ENCODE results near the gene ALDH1L1. TPM values are rescaled to one million over a fixed set of nuclear protein-coding genes. Genes with fewer than 3 reads are reported as not detected.

ALDH1L1 gene
- total RNA-seq, 2 experiments from 2014 or later, result not detected

GRCh38 chr3:126149256-126149902 is 31.0 kb downstream of the ALDH1L1 start:
- Mint-ChIP-seq H3K4me1 (ENCODE audit: low read depth) (no peaks in the 10 kb centered on the region), H3K36me3 (ENCODE audit: low read depth) (no peaks in the 10 kb centered on the region), H3K4me3 (no peak overlapping the region), H3K27me3 (no peaks in the 10 kb centered on the region), H3K9me3 (no peaks in the 10 kb centered on the region), H3K27ac (no peak overlapping the region)
- ChIA-PET POLR2A (no interaction called here), CTCF (interaction anchor here (3.5 kb wide), 1 partner anchor 16 kb away, joined by 12 read pairs; no protein-coding TSS in a partner anchor)
- TF ChIP-seq, protein P1, sequence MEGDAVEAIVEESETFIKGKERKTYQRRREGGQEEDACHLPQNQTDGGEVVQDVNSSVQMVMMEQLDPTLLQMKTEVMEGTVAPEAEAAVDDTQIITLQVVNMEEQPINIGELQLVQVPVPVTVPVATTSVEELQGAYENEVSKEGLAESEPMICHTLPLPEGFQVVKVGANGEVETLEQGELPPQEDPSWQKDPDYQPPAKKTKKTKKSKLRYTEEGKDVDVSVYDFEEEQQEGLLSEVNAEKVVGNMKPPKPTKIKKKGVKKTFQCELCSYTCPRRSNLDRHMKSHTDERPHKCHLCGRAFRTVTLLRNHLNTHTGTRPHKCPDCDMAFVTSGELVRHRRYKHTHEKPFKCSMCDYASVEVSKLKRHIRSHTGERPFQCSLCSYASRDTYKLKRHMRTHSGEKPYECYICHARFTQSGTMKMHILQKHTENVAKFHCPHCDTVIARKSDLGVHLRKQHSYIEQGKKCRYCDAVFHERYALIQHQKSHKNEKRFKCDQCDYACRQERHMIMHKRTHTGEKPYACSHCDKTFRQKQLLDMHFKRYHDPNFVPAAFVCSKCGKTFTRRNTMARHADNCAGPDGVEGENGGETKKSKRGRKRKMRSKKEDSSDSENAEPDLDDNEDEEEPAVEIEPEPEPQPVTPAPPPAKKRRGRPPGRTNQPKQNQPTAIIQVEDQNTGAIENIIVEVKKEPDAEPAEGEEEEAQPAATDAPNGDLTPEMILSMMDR (IDR thresholded peaks at IDR 0.05), result no peak
- no peak for ATAC-seq
- no peak for DNase-seq
- intact Hi-C loops (cut with micrococcal nuclease), result no loop called here

DNA sequence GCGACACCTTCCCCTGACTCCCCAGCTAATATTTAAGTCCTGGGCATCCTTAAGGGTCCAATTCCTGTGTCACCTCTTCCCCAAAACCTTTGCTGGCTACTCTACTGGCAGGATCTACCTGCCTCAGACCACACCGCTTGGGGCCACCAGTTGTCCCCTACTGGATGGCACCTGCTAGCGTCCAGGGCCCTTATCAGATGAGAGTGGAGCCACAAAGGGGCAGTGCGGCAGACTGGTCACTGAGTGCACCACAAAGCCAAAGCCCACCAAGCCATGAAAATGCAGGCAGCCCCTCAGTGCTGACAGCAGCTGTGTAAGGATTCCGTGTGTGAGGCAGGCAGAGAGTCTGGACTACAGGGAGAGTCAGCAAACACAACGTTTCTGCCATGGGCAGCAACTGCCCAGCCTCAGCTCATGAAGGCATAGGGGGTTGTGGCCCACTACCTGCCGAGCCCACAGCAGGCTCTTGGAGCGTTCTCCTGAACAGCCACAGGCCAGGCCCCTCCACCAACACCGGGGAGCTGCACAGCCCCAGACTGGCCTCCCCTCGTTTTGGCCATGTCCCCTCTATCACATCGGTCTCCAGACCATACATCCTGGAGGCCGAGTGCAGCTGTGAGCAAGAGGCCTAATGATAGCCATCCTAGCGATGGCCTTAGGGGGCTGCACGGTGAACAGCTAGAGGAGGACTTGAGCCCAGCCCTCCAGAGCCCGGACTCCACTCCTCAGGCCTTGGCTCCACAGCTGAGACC is 32.3 kb downstream of the ALDH1L1 start:
- DNase-seq (no peak), ATAC-seq (no peak)
- POLR2A ChIA-PET, result no interaction called here
- Mint-ChIP-seq H3K27ac (no peak overlapping the region), H3K4me1 (ENCODE audit: low read depth) (no peaks in the 10 kb centered on the region), H3K9me3 (no peaks in the 10 kb centered on the region), H3K27me3 (peaks cover 1% of the 10 kb centered on the region), H3K4me3 (no peak overlapping the region), H3K36me3 (ENCODE audit: low read depth) (no peaks in the 10 kb centered on the region)
- intact Hi-C loops (cut with micrococcal nuclease), result no loop called here
- TF ChIP-seq, protein P1 (IDR thresholded peaks at IDR 0.05), result no peak
- CTCF ChIA-PET, result interaction anchor here (3.5 kb wide), 1 partner anchor 14 kb away, joined by 12 read pairs; no protein-coding TSS in a partner anchor

DNA sequence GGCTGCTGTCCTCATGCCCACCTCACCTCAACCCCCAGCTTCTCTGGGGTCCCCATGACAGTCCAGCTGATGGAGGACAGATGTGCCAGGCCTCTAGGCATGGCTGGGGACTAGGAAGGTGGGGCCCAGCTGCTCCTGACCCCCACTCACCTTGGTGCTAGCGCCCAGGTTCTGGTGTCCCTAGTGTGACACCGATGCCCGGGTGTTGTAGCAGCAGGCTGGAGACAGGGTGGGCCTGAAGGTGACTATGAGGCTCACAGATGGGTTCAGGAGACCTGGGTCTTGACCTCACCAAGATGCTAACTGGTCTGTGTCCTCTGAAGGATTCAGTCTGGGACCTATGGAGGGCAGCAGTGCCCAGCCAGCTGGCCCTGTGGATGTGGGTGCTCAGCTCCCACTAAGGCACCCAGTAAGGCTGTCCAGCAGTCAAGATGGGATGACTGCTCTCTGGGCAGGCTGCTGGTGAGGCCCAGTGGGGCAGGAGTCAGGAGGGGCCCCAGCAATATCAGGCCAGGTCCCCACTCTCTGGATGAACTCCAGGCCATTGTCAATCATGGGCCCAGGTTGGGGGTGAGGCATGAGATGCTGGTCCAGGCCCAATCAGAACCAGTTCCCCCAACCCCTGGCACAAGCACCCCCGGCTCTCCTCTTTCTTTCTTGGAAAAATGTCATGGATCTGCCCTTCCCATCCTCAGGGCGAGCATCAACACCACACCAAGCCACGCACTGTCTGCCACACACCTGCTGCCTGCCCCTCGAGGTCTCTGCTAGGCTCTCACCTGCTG is 33.0 kb downstream of the ALDH1L1 start:
- H3K27ac Mint-ChIP-seq, result no peak overlapping the region
- no peaks in the 10 kb centered on the region for H3K4me1 Mint-ChIP-seq (ENCODE audit: low read depth)
- intact Hi-C loops (cut with micrococcal nuclease), result no loop called here
- no peaks in the 10 kb centered on the region for H3K36me3 Mint-ChIP-seq (ENCODE audit: low read depth)
- peaks cover 1% of the 10 kb centered on the region for H3K27me3 Mint-ChIP-seq
- ChIA-PET CTCF (no interaction called here), POLR2A (no interaction called here)
- no peak overlapping the region for H3K4me3 Mint-ChIP-seq
- TF ChIP-seq, protein P1 (IDR thresholded peaks at IDR 0.05), result no peak
- H3K9me3 Mint-ChIP-seq, result no peaks in the 10 kb centered on the region
- DNase-seq (no peak), ATAC-seq (no peak)

DNA sequence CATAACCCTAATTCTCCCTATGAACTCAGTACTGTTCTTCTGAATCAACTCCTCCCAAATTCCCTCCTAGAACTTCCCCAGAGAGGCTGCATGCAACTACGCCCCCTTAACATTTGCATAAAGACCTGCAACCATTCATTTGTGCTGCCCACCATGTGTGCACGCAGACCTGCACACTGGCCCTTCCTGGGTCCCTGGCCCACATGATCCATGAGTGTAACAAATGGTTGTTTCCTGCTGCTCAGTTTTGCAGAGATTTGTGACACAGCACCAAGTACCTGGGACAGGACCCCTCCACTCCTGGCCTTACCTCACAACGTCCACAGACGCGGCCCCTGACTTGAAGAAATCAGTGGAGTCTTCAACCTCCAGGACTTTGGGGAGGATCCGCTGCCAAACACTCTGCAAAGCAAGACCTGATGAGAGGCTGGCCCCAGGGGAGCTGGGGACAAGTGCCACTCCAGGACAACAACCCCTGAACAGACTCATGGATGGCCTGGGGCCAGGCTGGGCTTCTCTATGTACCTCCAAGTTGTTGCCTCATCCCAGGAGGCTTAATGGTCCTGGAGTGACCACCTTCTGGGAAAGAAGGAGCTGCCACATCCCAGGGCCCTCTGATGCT is 33.8 kb downstream of the ALDH1L1 start:
- intact Hi-C loops (cut with micrococcal nuclease), result no loop called here
- POLR2A ChIA-PET, result no interaction called here
- DNase-seq, result no peak

More for the DNA sequence above, 33.8 kb downstream of the ALDH1L1 start:
- Mint-ChIP-seq H3K27ac (no peak overlapping the region), H3K27me3 (peaks cover 3% of the 10 kb centered on the region), H3K36me3 (ENCODE audit: low read depth) (no peaks in the 10 kb centered on the region), H3K4me1 (ENCODE audit: low read depth) (no peaks in the 10 kb centered on the region), H3K9me3 (no peaks in the 10 kb centered on the region), H3K4me3 (no peak overlapping the region)
- CTCF ChIA-PET, result no interaction called here
- ATAC-seq, result no peak
- TF ChIP-seq, protein P1 (IDR thresholded peaks at IDR 0.05), result no peak
